OCI-LY3 (cell line): Measurements from ENCODE around the gene ZRANB1.

Source experiments
- EZH2phosphoT487 ChIP-seq: fragments of 200-600 bp; shearing (Covaris generic); IDR thresholded peaks from 2 replicates; pipeline ENCODE4 v1.6.1; 2018; ENCODE audit warnings: antibody characterized with exemption, mixed run types, low read depth
- TF ChIP-seq, protein P1 (sequence below): fragments of 200-600, 300-600 bp; sonication (generic); IDR thresholded peaks from 2 replicates; pipeline ENCODE4 v1.5.1; 2014; ENCODE audit warnings: antibody characterized with exemption, low read length, low read depth

DNA sequence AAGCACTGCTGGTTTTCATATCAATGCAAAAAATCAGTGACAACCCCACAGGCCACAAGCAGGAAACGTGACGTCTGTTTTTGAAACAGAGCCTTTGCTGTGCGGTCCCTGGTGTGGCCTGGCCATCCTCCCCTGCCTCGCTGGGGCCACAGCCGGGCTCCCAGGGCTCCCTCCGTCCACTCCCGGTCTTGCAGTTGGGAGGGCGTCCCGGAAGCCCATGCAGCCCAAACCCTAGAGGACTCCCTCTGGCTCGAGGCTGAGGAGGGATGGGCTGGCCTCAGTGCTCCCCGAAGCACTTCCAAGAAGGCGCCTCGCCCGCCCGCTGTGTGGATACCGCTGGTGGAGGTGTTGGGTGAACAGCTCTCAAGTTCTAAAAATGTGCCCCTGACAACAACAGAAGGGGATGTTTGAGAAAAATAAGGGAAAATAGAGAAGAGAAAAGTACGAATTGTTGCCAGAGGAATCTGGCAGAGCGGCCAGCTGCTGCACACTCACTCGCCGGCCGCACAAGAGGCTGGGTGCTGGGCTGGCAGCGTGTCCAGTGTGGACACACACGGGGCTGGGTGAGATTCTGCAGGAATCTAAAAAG is 73.5 kb downstream of the ZRANB1 start:
- TF ChIP-seq, protein P1, sequence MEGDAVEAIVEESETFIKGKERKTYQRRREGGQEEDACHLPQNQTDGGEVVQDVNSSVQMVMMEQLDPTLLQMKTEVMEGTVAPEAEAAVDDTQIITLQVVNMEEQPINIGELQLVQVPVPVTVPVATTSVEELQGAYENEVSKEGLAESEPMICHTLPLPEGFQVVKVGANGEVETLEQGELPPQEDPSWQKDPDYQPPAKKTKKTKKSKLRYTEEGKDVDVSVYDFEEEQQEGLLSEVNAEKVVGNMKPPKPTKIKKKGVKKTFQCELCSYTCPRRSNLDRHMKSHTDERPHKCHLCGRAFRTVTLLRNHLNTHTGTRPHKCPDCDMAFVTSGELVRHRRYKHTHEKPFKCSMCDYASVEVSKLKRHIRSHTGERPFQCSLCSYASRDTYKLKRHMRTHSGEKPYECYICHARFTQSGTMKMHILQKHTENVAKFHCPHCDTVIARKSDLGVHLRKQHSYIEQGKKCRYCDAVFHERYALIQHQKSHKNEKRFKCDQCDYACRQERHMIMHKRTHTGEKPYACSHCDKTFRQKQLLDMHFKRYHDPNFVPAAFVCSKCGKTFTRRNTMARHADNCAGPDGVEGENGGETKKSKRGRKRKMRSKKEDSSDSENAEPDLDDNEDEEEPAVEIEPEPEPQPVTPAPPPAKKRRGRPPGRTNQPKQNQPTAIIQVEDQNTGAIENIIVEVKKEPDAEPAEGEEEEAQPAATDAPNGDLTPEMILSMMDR = no peak
- no peak for TF ChIP-seq EZH2phosphoT487
